K562 (cell line): Measurements from ENCODE around the gene PRSS21. TPM values are rescaled to one million over a fixed set of nuclear protein-coding genes. Genes with fewer than 3 reads are reported as not detected.
A peak's percentile ranks its signal among the peaks of the same experiment; 100 is the strongest.

ENCODE experiments used
- BDP1 ChIP-seq: IDR thresholded peaks from 3 replicates; pipeline ENCODE4 v1.6.1; 2011; ENCODE audit not compliant: insufficient read length, insufficient read depth
- BRF1 ChIP-seq: IDR thresholded peaks from 3 replicates; pipeline ENCODE4 v1.6.1; 2011; ENCODE audit warnings: borderline replicate concordance, mild to moderate bottlenecking; ENCODE audit not compliant: insufficient read length; ENCODE audit errors: extremely low read depth
- CGGBP1 ChIP-seq: fragments of 250-450 bp; sonication (Bioruptor Pico); IDR thresholded peaks from 2 replicates; pipeline ENCODE4 v1.9.0; 2021; ENCODE audit warnings: mild to moderate bottlenecking
- ETS2 ChIP-seq: IDR thresholded peaks from 2 replicates; pipeline ENCODE4 v1.6.1; 2016; ENCODE audit warnings: borderline replicate concordance, missing genetic modification characterization, mild to moderate bottlenecking, moderate library complexity, missing compliant biosample characterization; ENCODE audit not compliant: poor library complexity, severe bottlenecking
- JUND ChIP-seq, 2 experiments: IDR thresholded peaks; 2 replicates in 1 of 2; 3 replicates in 1 of 2; pipeline ENCODE4 v1.6.1; 2011; ENCODE audit warnings: borderline replicate concordance in 2 of 2, low read depth in 2 of 2, low read length in 2 of 2, improper control_type of control experiment in 1 of 2, missing biosample characterization in 1 of 2, missing genetic modification characterization in 1 of 2, missing genetic modification reagents in 1 of 2
- MCM2 ChIP-seq: fragments of 450-650 bp; IDR thresholded peaks from 2 replicates; pipeline ENCODE4 v1.6.1; 2017; ENCODE audit warnings: low read depth, mild to moderate bottlenecking
- MEF2D ChIP-seq: conservative IDR thresholded peaks from 2 replicates; pipeline ENCODE4 v1.6.1; 2016; ENCODE audit warnings: low read depth, missing genetic modification characterization, missing compliant biosample characterization
- NKRF ChIP-seq: fragments of 450-650 bp; IDR thresholded peaks from 2 replicates; pipeline ENCODE4 v1.6.1; 2016; ENCODE audit warnings: borderline replicate concordance
- POLR2A ChIP-seq: fragments of 450-650 bp; conservative IDR thresholded peaks from 2 replicates; pipeline ENCODE4 v1.6.1; 2016
- POU5F1 ChIP-seq: fragments of 150-350 bp; IDR thresholded peaks from 2 replicates; pipeline ENCODE4 v1.6.1; 2014; ENCODE audit warnings: borderline replicate concordance, low read length, low read depth, mild to moderate bottlenecking; ENCODE audit not compliant: partially characterized antibody
- PRPF4 ChIP-seq: fragments of 200-400 bp; formaldehyde crosslinking; IDR thresholded peaks from one replicate; pipeline ENCODE4 v1.6.1; 2017; ENCODE audit warnings: low read length, low read depth, mild to moderate bottlenecking; ENCODE audit not compliant: insufficient read depth, poor library complexity, severe bottlenecking
- RBM15 ChIP-seq: fragments of 200-400 bp; formaldehyde crosslinking; IDR thresholded peaks from 2 replicates; pipeline ENCODE4 v1.6.1; 2018; ENCODE audit warnings: mild to moderate bottlenecking, low read length, moderate library complexity; ENCODE audit not compliant: insufficient read depth
- TRIM25 ChIP-seq: fragments of 450-650 bp; IDR thresholded peaks from 2 replicates; pipeline ENCODE4 v1.7.0; 2016; ENCODE audit warnings: borderline replicate concordance
- XRCC4 ChIP-seq: IDR thresholded peaks from one replicate; pipeline ENCODE4 v1.6.1; 2011; ENCODE audit not compliant: insufficient read depth, insufficient read length; ENCODE audit errors: extremely low read depth
- ZBTB12 ChIP-seq: fragments of 250-450 bp; sonication (Bioruptor Pico); IDR thresholded peaks from 2 replicates; pipeline ENCODE4 v1.4.0; 2020
- ZBTB17 ChIP-seq: fragments of 450-650 bp; formaldehyde crosslinking; IDR thresholded peaks from 2 replicates; pipeline ENCODE4 v1.4.0; 2020; ENCODE audit warnings: mild to moderate bottlenecking
- ZNF212 ChIP-seq: fragments of 450-650 bp; formaldehyde crosslinking; IDR thresholded peaks from 2 replicates; pipeline ENCODE4 v1.4.0; 2020; ENCODE audit warnings: mild to moderate bottlenecking
- ZNF277 ChIP-seq: fragments of 250-450 bp; sonication (Bioruptor Pico); IDR thresholded peaks from 2 replicates; pipeline ENCODE4 v1.8.0; 2022; ENCODE audit warnings: inconsistent platforms, mild to moderate bottlenecking, moderate library complexity, borderline replicate concordance
- ZNF395 ChIP-seq: fragments of 200-800 bp; sonication (Bioruptor generic); IDR thresholded peaks from 2 replicates; pipeline ENCODE4 v1.6.1; 2017; ENCODE audit warnings: missing genetic modification characterization, missing compliant biosample characterization
- polyA plus RNA-seq, 8 experiments: library from polyadenylated mRNA; depleted of rRNA in 4 of 8; stranded (reverse) in 5 of 8; unstranded in 3 of 8; fragments of >200 nt; fragmentation: Nextera tagmentation in 2 of 8; fragmentation: Illumina TruSeq in 1 of 8; extraction: Ambion mirVana in 2 of 8; extraction: Trizol in 1 of 8; gene quantifications; 2 replicates each; pipeline versions ENCODE4 v1.2.1 to v1.2.3, GENCODE V29; 2011 to 2014; ENCODE audit warnings: inconsistent platforms in 1 of 8, missing spikeins in 1 of 8
- total RNA-seq, 7 experiments: library from RNA; depleted of rRNA in 6 of 7; stranded (reverse); fragments of >200 nt in 6 of 7; fragmentation: Illumina TruSeq in 2 of 7; extraction: Trizol in 2 of 7; gene quantifications; 2 replicates each; pipeline versions ENCODE4 v1.2.1 to v1.2.3, GENCODE V29; 2011 to 2021; ENCODE audit warnings: low replicate concordance in 1 of 7

Gene PRSS21
- total and polyA plus RNA-seq, 9 of the 15 experiments (the other 6 are each of a cell fraction or from before 2014, with no cell fraction given): 12.1 to 121 (median 61.3) TPM

GRCh38 chr16:2842340-2843000 lies 25.4 kb downstream of the PRSS21 start (continued):
- TF ChIP-seq POU5F1: no peak
- no peak for TF ChIP-seq ZBTB17 (CRISPR knock-in tag)
- TF ChIP-seq PRPF4: no peak
- TF ChIP-seq ZBTB12 (CRISPR knock-in tag): 0 out of 2 replicates have a peak, but pooled peaks have one; percentile 30
- TF ChIP-seq ETS2 (tag): no peak
- no peak for TF ChIP-seq POLR2A
- no peak for TF ChIP-seq MCM2
- no peak for TF ChIP-seq ZNF212 (CRISPR knock-in tag)
- no peak for TF ChIP-seq RBM15
- 0 out of 2 replicates have a peak, but pooled peaks have one; percentile 25 for TF ChIP-seq JUND (IDR thresholded peaks at IDR 0.05; ENCODE audit: borderline replicate concordance, low read depth, low read length)
- no peak for TF ChIP-seq JUND (tag; IDR thresholded peaks at IDR 0.05; ENCODE audit: borderline replicate concordance, low read depth, low read length)
- TF ChIP-seq NKRF: no peak
- no peak for TF ChIP-seq TRIM25
- no peak for TF ChIP-seq XRCC4
- no peak for TF ChIP-seq ZNF395 (CRISPR knock-in tag)
- TF ChIP-seq CGGBP1 (CRISPR knock-in tag): no peak
- no peak for TF ChIP-seq ZNF277
- TF ChIP-seq BRF1: no peak
- no peak for TF ChIP-seq MEF2D (tag)
- no peak for TF ChIP-seq BDP1
